H9 (cell line): ENCODE measurements around the gene BCL7B. TPM values are rescaled to one million over a fixed set of nuclear protein-coding genes. Genes with fewer than 3 reads are reported as not detected.
"Not testable (repeated sequence)": the region's sequence is repeated elsewhere in the genome, so short reads cannot be mapped to it uniquely, and the experiment has no call there.

Experiments
- DNase-seq: peaks from one replicate; pipeline ENCODE4 v3.0.0-alpha.2; 2017
- H2AFZ ChIP-seq: one replicate; pipeline ENCODE4 v1.6.1; 2013; ENCODE audit warnings: mild to moderate bottlenecking, low read length, control low read depth, moderate library complexity
- H2AK5ac ChIP-seq: 2 replicates; pipeline ENCODE4 v1.6.1; 2013; ENCODE audit warnings: low read length, control low read depth, mixed read lengths; ENCODE audit not compliant: insufficient read length
- H2BK120ac ChIP-seq: one replicate; pipeline ENCODE4 v1.6.1; 2013; ENCODE audit warnings: low read depth, mild to moderate bottlenecking, low read length, control low read depth, inconsistent platforms; ENCODE audit not compliant: poor library complexity, severe bottlenecking
- H2BK12ac ChIP-seq: 2 replicates; pipeline ENCODE4 v1.6.1; 2013; ENCODE audit warnings: low read length, control low read depth, mixed read lengths, low read depth; ENCODE audit not compliant: insufficient read length
- H2BK15ac ChIP-seq: 2 replicates; pipeline ENCODE4 v1.6.1; 2013; ENCODE audit warnings: low read depth, low read length, control low read depth
- H2BK20ac ChIP-seq: one replicate; pipeline ENCODE4 v1.6.1; 2013; ENCODE audit warnings: low read depth, mild to moderate bottlenecking, low read length, control low read depth, inconsistent platforms; ENCODE audit not compliant: poor library complexity, severe bottlenecking
- H2BK5ac ChIP-seq: 2 replicates; pipeline ENCODE4 v1.6.1; 2013; ENCODE audit warnings: low read length, control low read depth, mixed read lengths; ENCODE audit not compliant: insufficient read length
- H3K14ac ChIP-seq: 2 replicates; pipeline ENCODE4 v1.6.1; 2013; ENCODE audit warnings: low read length, control low read depth; ENCODE audit not compliant: insufficient read depth
- H3K18ac ChIP-seq: 2 replicates; pipeline ENCODE4 v1.6.1; 2013; ENCODE audit warnings: low read depth, mild to moderate bottlenecking, mixed read lengths, low read length, control low read depth; ENCODE audit not compliant: insufficient read length
- H3K23ac ChIP-seq: 2 replicates; pipeline ENCODE4 v1.6.1; 2013; ENCODE audit warnings: low read length, control low read depth, mixed read lengths, low read depth; ENCODE audit not compliant: insufficient read length
- H3K23me2 ChIP-seq: 2 replicates; pipeline ENCODE4 v1.6.1; 2013; ENCODE audit warnings: low read depth, mild to moderate bottlenecking, mixed read lengths, low read length, control low read depth; ENCODE audit not compliant: insufficient read length, poor library complexity, severe bottlenecking
- H3K27ac ChIP-seq: 2 replicates; pipeline ENCODE4 v1.5.1; 2013; ENCODE audit warnings: low read length, control low read depth, mixed read lengths, low read depth; ENCODE audit not compliant: insufficient read length
- H3K27me3 ChIP-seq: 2 replicates; pipeline ENCODE4 v1.6.1; 2013; ENCODE audit warnings: low read length, control low read depth, inconsistent platforms; ENCODE audit not compliant: insufficient read depth
- H3K4ac ChIP-seq: 2 replicates; pipeline ENCODE4 v1.6.1; 2013; ENCODE audit warnings: low read depth, mild to moderate bottlenecking, control low read depth, inconsistent platforms, low read length, moderate library complexity
- H3K4me1 ChIP-seq: 2 replicates; pipeline ENCODE4 v1.6.1; 2013; ENCODE audit warnings: low read length, control low read depth, inconsistent platforms; ENCODE audit not compliant: insufficient read depth
- H3K4me2 ChIP-seq: 2 replicates; pipeline ENCODE4 v1.6.1; 2013; ENCODE audit warnings: low read length, control low read depth, mixed read lengths; ENCODE audit not compliant: insufficient read length, insufficient read depth
- H3K56ac ChIP-seq: 2 replicates; pipeline ENCODE4 v1.6.1; 2013; ENCODE audit warnings: low read depth, mild to moderate bottlenecking, mixed read lengths, low read length, control low read depth; ENCODE audit not compliant: insufficient read length
- H3K79me1 ChIP-seq: 2 replicates; pipeline ENCODE4 v1.6.1; 2013; ENCODE audit warnings: low read depth, mild to moderate bottlenecking, moderate library complexity, low read length, control low read depth, inconsistent platforms; ENCODE audit not compliant: insufficient read depth, poor library complexity, severe bottlenecking
- H3K79me2 ChIP-seq: 2 replicates; pipeline ENCODE4 v1.6.1; 2013; ENCODE audit warnings: low read length, control low read depth, inconsistent platforms; ENCODE audit not compliant: insufficient read depth
- H3K9ac ChIP-seq: 2 replicates; pipeline ENCODE4 v1.6.1; 2013; ENCODE audit warnings: low read length, control low read depth, mixed read lengths; ENCODE audit not compliant: insufficient read length; ENCODE audit errors: extremely low read depth
- H3K9me3 ChIP-seq: one replicate; pipeline ENCODE4 v1.6.1; 2013; ENCODE audit warnings: low read depth, low read length, inconsistent platforms; ENCODE audit not compliant: control insufficient read depth
- H3T11ph ChIP-seq: one replicate; pipeline ENCODE4 v1.6.1; 2013; ENCODE audit warnings: mild to moderate bottlenecking, low read length, control low read depth, inconsistent platforms
- H4K20me1 ChIP-seq: one replicate; pipeline ENCODE4 v1.6.1; 2013; ENCODE audit not compliant: control insufficient read depth, insufficient read length, insufficient read depth
- H4K5ac ChIP-seq: 2 replicates; pipeline ENCODE4 v1.6.1; 2013; ENCODE audit warnings: low read depth, mild to moderate bottlenecking, mixed read lengths, low read length, control low read depth; ENCODE audit not compliant: insufficient read length
- H4K8ac ChIP-seq: replicated peaks from 2 replicates; pipeline ENCODE4 v1.6.1; 2013; ENCODE audit warnings: low read length, control low read depth, mixed read lengths, low read depth; ENCODE audit not compliant: insufficient read length
- H4K91ac ChIP-seq: 2 replicates; pipeline ENCODE4 v1.6.1; 2013; ENCODE audit warnings: low read depth, mild to moderate bottlenecking, moderate library complexity, mixed read lengths, low read length, control low read depth; ENCODE audit not compliant: insufficient read length
- H3K27ac Mint-ChIP-seq, 3 experiments: 2 replicates in 2 of 3; 3 replicates in 1 of 3; pipeline ENCODE4 v1.8.0; 2020 to 2021; ENCODE audit warnings: mixed read lengths in 3 of 3, mild to moderate bottlenecking in 1 of 3, moderate library complexity in 1 of 3
- H3K27me3 Mint-ChIP-seq: 2 replicates; pipeline ENCODE4 v1.8.0; 2021; ENCODE audit warnings: low read depth, mild to moderate bottlenecking, moderate library complexity, mixed read lengths
- H3K36me3 Mint-ChIP-seq, 3 experiments: 2 replicates in 2 of 3; 3 replicates in 1 of 3; pipeline ENCODE4 v1.8.0; 2020 to 2021; ENCODE audit warnings: low read depth in 3 of 3, mixed read lengths in 3 of 3; ENCODE audit not compliant: insufficient read depth in 1 of 3
- H3K4me1 Mint-ChIP-seq, 2 experiments: 2 replicates each; pipeline ENCODE4 v1.8.0; 2020; ENCODE audit warnings: mixed read lengths in 2 of 2
- H3K4me3 Mint-ChIP-seq, 2 experiments: 2 replicates in 1 of 2; 3 replicates in 1 of 2; pipeline ENCODE4 v1.8.0; 2020 to 2021; ENCODE audit warnings: mild to moderate bottlenecking in 2 of 2, mixed read lengths in 2 of 2, moderate library complexity in 1 of 2
- H3K9me3 Mint-ChIP-seq, 2 experiments: 2 replicates in 1 of 2; 3 replicates in 1 of 2; pipeline ENCODE4 v1.8.0; 2020; ENCODE audit warnings: mild to moderate bottlenecking in 2 of 2, mixed read lengths in 2 of 2, moderate library complexity in 1 of 2
- CTCF ChIP-seq: fragments of 200-600 bp; sonication (generic); conservative IDR thresholded peaks from 3 replicates; pipeline ENCODE4 v1.8.0; 2021; ENCODE audit warnings: antibody characterized with exemption, mild to moderate bottlenecking
- WGBS: extraction: QIAGEN DNeasy Blood & Tissue Kit; methylation state at CpG from one replicate; pipeline ENCODE4 v1.1.7; 2013; ENCODE audit warnings: missing lambda C conversion rate, low lambda C conversion rate, mixed read lengths; ENCODE audit not compliant: insufficient read length; ENCODE audit errors: extremely low coverage; 5-methylcytosine and 5-hydroxymethylcytosine counted together
- total RNA-seq: library from RNA; stranded (reverse); gene quantifications from 2 replicates; pipeline ENCODE4 v1.2.1, GENCODE V29; 2021

Gene BCL7B
- total RNA-seq, 1 experiment from 2014 or later = 48.9 TPM

GRCh38 chr7:73496626-73497025 is 60.9 kb downstream of the BCL7B start:
- Histone ChIP-seq H3K9me3 (no peaks in the 10 kb centered on the region), H3K23ac (no peak overlapping the region), H3K23me2 (no peaks in the 10 kb centered on the region), H3K79me2 (peaks cover 6% of the 10 kb centered on the region; the same call in 1 of the 2 replicates), H3K18ac (no peak overlapping the region), H2BK15ac (no peak overlapping the region), H3K4ac (no peak overlapping the region), H4K8ac (no peak overlapping the region), H3K9ac (no peak overlapping the region), H3K4me2 (no peak overlapping the region), H2AFZ (no peak overlapping the region), H3K27ac (no peak overlapping the region), H2AK5ac (no peak overlapping the region), H3K56ac (no peak overlapping the region), H3K79me1 (peaks cover 19% of the 10 kb centered on the region), H3T11ph (no peak overlapping the region), H3K14ac (no peak overlapping the region), H2BK20ac (no peak overlapping the region), H3K4me1 (no peaks in the 10 kb centered on the region), H3K27me3 (no peaks in the 10 kb centered on the region), H2BK120ac (no peak overlapping the region), H4K91ac (no peak overlapping the region), H4K5ac (no peak overlapping the region), H2BK5ac (no peak overlapping the region), H2BK12ac (no peak overlapping the region), H4K20me1 (no peaks in the 10 kb centered on the region)
- no CpG with 5 or more reads among the region's 7 CpGs for WGBS
- Mint-ChIP-seq H3K4me3 (no peak overlapping the region), H3K27ac (no peak overlapping the region), H3K36me3 (peaks cover 65 to 93% (median 88%) of the 10 kb centered on the region in 3 experiments; a peak in 6 of 7 replicates), H3K9me3 (no peaks in the 10 kb centered on the region), H3K27me3 (no peaks in the 10 kb centered on the region), H3K4me1 (no peaks in the 10 kb centered on the region)
- no peak for TF ChIP-seq CTCF
- no peak for DNase-seq

- not testable (repeated sequence) for H3K27ac Mint-ChIP-seq, H4K8ac ChIP-seq, H3K9ac ChIP-seq, H3K4me3 Mint-ChIP-seq, H2BK5ac ChIP-seq, H3K56ac ChIP-seq, DNase-seq, H3T11ph ChIP-seq, H4K5ac ChIP-seq, H2BK120ac ChIP-seq, H2AK5ac ChIP-seq, H3K23ac ChIP-seq, H2BK15ac ChIP-seq, H3K27me3 Mint-ChIP-seq, H3K4me1 ChIP-seq, H3K18ac ChIP-seq, H2BK12ac ChIP-seq, H3K27ac ChIP-seq, H3K79me2 ChIP-seq, H3K27me3 ChIP-seq, H4K20me1 ChIP-seq, H3K9me3 Mint-ChIP-seq, H3K9me3 ChIP-seq, H2BK20ac ChIP-seq, H4K91ac ChIP-seq, H3K23me2 ChIP-seq, H3K4ac ChIP-seq, H3K14ac ChIP-seq, H3K4me1 Mint-ChIP-seq, H3K4me2 ChIP-seq, H2AFZ ChIP-seq
- H3K79me1 ChIP-seq = peaks cover 16% of the 10 kb centered on the region
- no CpG with 5 or more reads among the region's 2 CpGs for WGBS
- H3K36me3 Mint-ChIP-seq = peaks cover 59 to 91% (median 86%) of the 10 kb centered on the region in 3 experiments; a peak in 6 of 7 replicates
These were observed 62.0 kb downstream of the BCL7B start for GRCh38 chr7:73495507-73495906.
